A549 (cell line): ENCODE measurements around the gene OSER1. TPM values are rescaled to one million over a fixed set of nuclear protein-coding genes. Genes with fewer than 3 reads are reported as not detected.

Experiments
- ATAC-seq, 2 experiments: fragments of 200-7000 bp in 1 of 2; fragments of >200 bp in 1 of 2; cut with Nextera tagmentation in 1 of 2; cut with Tn5 transposase in 1 of 2; 3 replicates each; pipeline versions ENCODE4 v1.8.0 to v1.9.1; 2018 to 2020; ENCODE audit warnings: mild to moderate bottlenecking in 1 of 2, moderate library complexity in 1 of 2
- CTCF ChIA-PET: fragments of 300-600 bp; sonication (Branson Sonifier 250); formaldehyde crosslinking; extraction: SDS; loops from one replicate; lab custom pipeline; 2021; ENCODE audit warnings: antibody characterized with exemption, inconsistent platforms; lab: Yijun Ruan, JAX
- POLR2A ChIA-PET: fragments of 350-600 bp; formaldehyde crosslinking; extraction: SDS; loops from one replicate; lab custom pipeline; 2021; ENCODE audit warnings: antibody characterized with exemption, inconsistent platforms; lab: Yijun Ruan, JAX
- DNase-seq, 2 experiments: peaks; one replicate each; pipeline versions ENCODE4 v3.0.0 to v3.0.0-alpha.2; 2011 to 2016; ENCODE audit warnings: low read depth in 1 of 2, low spot score in 1 of 2
- FAIRE-seq: peaks from 2 replicates; lab custom pipeline; 2011; peaks lifted over from hg19 to GRCh38; lab: Jason Lieb, UNC
- H3K27ac ChIP-seq, 2 experiments: fragments of >200 bp; sonication (Bioruptor Twin); formaldehyde crosslinking; 3 replicates each; pipeline ENCODE4 v1.5.1; 2016 to 2017
- H3K4me1 ChIP-seq: fragments of >200 bp; sonication (Bioruptor Twin); formaldehyde crosslinking; 3 replicates; pipeline ENCODE4 v1.6.1; 2016
- H3K4me2 ChIP-seq: fragments of >200 bp; sonication (Bioruptor Twin); formaldehyde crosslinking; 3 replicates; pipeline ENCODE4 v1.6.1; 2016
- H3K4me3 ChIP-seq: fragments of >200 bp; sonication (Bioruptor Twin); formaldehyde crosslinking; 3 replicates; pipeline ENCODE4 v1.5.1; 2016
- H3K9me3 ChIP-seq: fragments of >200 bp; sonication (Bioruptor Twin); formaldehyde crosslinking; 3 replicates; pipeline ENCODE4 v1.6.1; 2016
- CBX2 ChIP-seq: fragments of 200-600 bp; sonication (generic); IDR thresholded peaks from 2 replicates; pipeline ENCODE4 v1.6.1; 2016; ENCODE audit warnings: low read depth, mild to moderate bottlenecking, borderline replicate concordance
- CEBPB ChIP-seq, 2 experiments: fragments of >200 bp in 1 of 2; sonication (Bioruptor Twin) in 1 of 2; formaldehyde crosslinking in 1 of 2; IDR thresholded peaks; 2 replicates each; pipeline ENCODE4 v1.6.1; 2012 to 2016
- CHD4 ChIP-seq: fragments of 200-600 bp; sonication (generic); IDR thresholded peaks from 2 replicates; pipeline ENCODE4 v1.6.1; 2016; ENCODE audit warnings: antibody characterized with exemption, mild to moderate bottlenecking, borderline replicate concordance
- EP300 ChIP-seq, 2 experiments: fragments of >200 bp; sonication (Bioruptor Twin); formaldehyde crosslinking; IDR thresholded peaks; 2 replicates in 1 of 2; 3 replicates in 1 of 2; pipeline ENCODE4 v1.6.1; 2016 to 2017
- FOSB ChIP-seq: fragments of 250-450 bp; sonication (Bioruptor Pico); IDR thresholded peaks from 2 replicates; pipeline ENCODE4 v1.5.0; 2020; ENCODE audit warnings: mild to moderate bottlenecking, moderate library complexity
- FOSL2 ChIP-seq, 2 experiments: fragments of 450-650 bp in 1 of 2; fragments of >200 bp in 1 of 2; sonication (Bioruptor Twin) in 1 of 2; formaldehyde crosslinking; IDR thresholded peaks; 2 replicates each; pipeline versions ENCODE4 v1.5.0 to v1.6.1; 2016 to 2020; ENCODE audit warnings: mild to moderate bottlenecking in 1 of 2, moderate library complexity in 1 of 2
- GATA3 ChIP-seq: IDR thresholded peaks from 2 replicates; pipeline ENCODE4 v1.6.1; 2012; ENCODE audit warnings: borderline replicate concordance
- HOXB5 ChIP-seq: fragments of 250-450 bp; sonication (Bioruptor Pico); IDR thresholded peaks from 2 replicates; pipeline ENCODE4 v1.5.0; 2020; ENCODE audit warnings: mild to moderate bottlenecking, moderate library complexity
- JUN ChIP-seq, 2 experiments: fragments of >200 bp; sonication (Bioruptor Twin); formaldehyde crosslinking; IDR thresholded peaks; 2 replicates in 1 of 2; 3 replicates in 1 of 2; pipeline ENCODE4 v1.6.1; 2016 to 2017
- JUNB ChIP-seq: fragments of >200 bp; sonication (Bioruptor Twin); formaldehyde crosslinking; IDR thresholded peaks from 2 replicates; pipeline ENCODE4 v1.6.1; 2016
- MAFK ChIP-seq: fragments of 450-650 bp; IDR thresholded peaks from 2 replicates; pipeline ENCODE4 v1.6.1; 2014; ENCODE audit not compliant: partially characterized antibody
- MYC ChIP-seq: IDR thresholded peaks from 2 replicates; pipeline ENCODE4 v1.6.1; 2012; ENCODE audit warnings: mild to moderate bottlenecking, inconsistent platforms, low read length, improper control_type of control experiment, borderline replicate concordance
- NFE2L2 ChIP-seq: fragments of 150-350 bp; conservative IDR thresholded peaks from 2 replicates; pipeline ENCODE4 v1.6.1; 2014; ENCODE audit warnings: low read length
- RFX5 ChIP-seq: fragments of 450-650 bp; IDR thresholded peaks from 2 replicates; pipeline ENCODE4 v1.7.1; 2014; ENCODE audit warnings: antibody characterized with exemption, mild to moderate bottlenecking, moderate library complexity
- SMC3 ChIP-seq: fragments of >200 bp; sonication (Bioruptor Twin); formaldehyde crosslinking; IDR thresholded peaks from 3 replicates; pipeline ENCODE4 v1.6.1; 2018; ENCODE audit warnings: inconsistent platforms
- TP53 ChIP-seq: fragments of 250-450 bp; sonication (Bioruptor Pico); IDR thresholded peaks from 2 replicates; pipeline ENCODE4 v1.5.0; 2021; ENCODE audit warnings: mild to moderate bottlenecking, moderate library complexity
- ZC3H11A ChIP-seq: fragments of 450-650 bp; IDR thresholded peaks from 2 replicates; pipeline ENCODE4 v1.6.1; 2014; ENCODE audit warnings: antibody characterized with exemption, mild to moderate bottlenecking
- WGBS: methylation state at CpG from one replicate; pipeline ENCODE4 v1.1.6; 2017; ENCODE audit errors: missing lambda C conversion rate; 5-methylcytosine and 5-hydroxymethylcytosine counted together
- polyA plus RNA-seq, 4 experiments: library from polyadenylated mRNA; depleted of rRNA in 3 of 4; stranded (reverse); fragments of >200 nt; fragmentation: RNase III in 1 of 4; extraction: RNeasy Plus Mini Kit Qiagen cat#74134 plus additional on column Dnase treatment in 1 of 4; gene quantifications; 2 replicates in 3 of 4; 3 replicates in 1 of 4; pipeline ENCODE4 v1.2.3, GENCODE V29; 2011 to 2017
- TF ChIP-seq, protein P1 (sequence below): IDR thresholded peaks from 2 replicates; pipeline ENCODE4 v1.6.1; 2012
- TF ChIP-seq, protein P2 (sequence below): IDR thresholded peaks from 2 replicates; pipeline ENCODE4 v1.6.1; 2012
- TF ChIP-seq, protein P3 (sequence below): fragments of >200 bp; sonication (Bioruptor Twin); formaldehyde crosslinking; IDR thresholded peaks from 3 replicates; pipeline ENCODE4 v1.6.1; 2016
- TF ChIP-seq, protein P4 (sequence below): fragments of 450-650 bp; IDR thresholded peaks from 2 replicates; pipeline ENCODE4 v1.6.1; 2014; ENCODE audit warnings: antibody characterized with exemption
- TF ChIP-seq, protein P5 (sequence below): fragments of 200-600 bp; sonication (generic); IDR thresholded peaks from 2 replicates; pipeline ENCODE4 v1.6.1; 2016; ENCODE audit warnings: antibody characterized with exemption, mild to moderate bottlenecking, moderate library complexity
- TF ChIP-seq, protein P6 (sequence below): fragments of 150-350 bp; IDR thresholded peaks from 2 replicates; pipeline ENCODE4 v1.6.1; 2014; ENCODE audit warnings: low read depth, mild to moderate bottlenecking, low read length

The OSER1 gene
- polyA plus RNA-seq, 2 of the 4 experiments (the other 2 are of a cell fraction): 47.5 to 62.6 TPM

DNA sequence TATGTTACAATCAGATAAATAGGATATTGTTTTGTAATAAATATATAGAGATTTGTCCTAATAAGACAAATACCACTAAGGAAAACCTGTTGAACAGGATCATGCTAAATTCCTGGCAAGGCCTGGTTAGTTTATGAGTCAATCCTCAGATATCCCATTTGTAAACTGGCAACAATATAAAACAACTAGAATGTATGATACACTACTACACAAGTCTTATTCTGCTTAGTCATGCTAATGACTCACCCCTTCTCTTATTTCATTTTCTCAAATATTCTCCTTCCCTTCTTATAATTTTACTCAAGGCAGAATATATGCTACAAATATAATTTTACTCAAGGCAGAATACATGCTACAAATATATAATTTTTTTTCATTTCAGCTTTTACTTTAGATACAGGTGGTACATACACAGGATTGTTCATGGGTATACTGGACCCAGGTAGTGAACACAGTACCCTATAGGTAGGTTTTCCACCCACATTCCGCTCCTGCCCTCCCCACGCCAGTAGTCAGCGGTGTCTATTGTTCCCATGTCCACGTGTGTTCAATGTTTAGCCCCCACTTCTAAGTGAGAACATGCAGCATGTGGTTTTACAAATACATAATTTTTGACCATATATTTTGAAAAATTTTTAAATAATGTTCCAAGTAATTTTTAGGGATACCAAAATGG is 6.3 kb downstream of the OSER1 start:
- CTCF ChIA-PET: interaction anchor here (1.5 kb wide), 1 partner anchor 14 kb away, joined by 5 read pairs; no protein-coding TSS in a partner anchor
- WGBS: 16% methylated on average over 4 of the region's 4 CpGs
- ATAC-seq (peak; percentile 87 to 91), DNase-seq (peak; percentile 87 to 89), FAIRE-seq (peak; percentile 23)
- no peaks in the 10 kb centered on the region for H3K9me3 ChIP-seq
- TF ChIP-seq JUNB (peak; percentile 96), TP53 (CRISPR knock-in tag) (peak; percentile 18; the same call in 1 of the 2 replicates), MYC (no peak), GATA3 (peak; percentile 60; the same call in 1 of the 2 replicates), EP300 (IDR thresholded peaks at IDR 0.05) (peak in 1 of 2 experiments; percentile 26; a peak in 2 of 5 replicates), FOSL2 (IDR thresholded peaks at IDR 0.05) (peak; percentile 98), FOSL2 (CRISPR knock-in tag; IDR thresholded peaks at IDR 0.05) (peak; percentile 99), JUN (IDR thresholded peaks at IDR 0.05) (peak; percentile 13 to 70; a peak in 1 of 5 replicates), MAFK (peak; percentile 100), NFE2L2 (peak; percentile 96), CEBPB (IDR thresholded peaks at IDR 0.05) (peak in 1 of 2 experiments; percentile 46; a peak in 2 of 4 replicates)
- TF ChIP-seq, protein P1, sequence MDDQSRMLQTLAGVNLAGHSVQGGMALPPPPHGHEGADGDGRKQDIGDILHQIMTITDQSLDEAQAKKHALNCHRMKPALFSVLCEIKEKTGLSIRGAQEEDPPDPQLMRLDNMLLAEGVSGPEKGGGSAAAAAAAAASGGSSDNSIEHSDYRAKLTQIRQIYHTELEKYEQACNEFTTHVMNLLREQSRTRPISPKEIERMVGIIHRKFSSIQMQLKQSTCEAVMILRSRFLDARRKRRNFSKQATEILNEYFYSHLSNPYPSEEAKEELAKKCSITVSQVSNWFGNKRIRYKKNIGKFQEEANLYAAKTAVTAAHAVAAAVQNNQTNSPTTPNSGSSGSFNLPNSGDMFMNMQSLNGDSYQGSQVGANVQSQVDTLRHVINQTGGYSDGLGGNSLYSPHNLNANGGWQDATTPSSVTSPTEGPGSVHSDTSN: no peak
- TF ChIP-seq, protein P2, sequence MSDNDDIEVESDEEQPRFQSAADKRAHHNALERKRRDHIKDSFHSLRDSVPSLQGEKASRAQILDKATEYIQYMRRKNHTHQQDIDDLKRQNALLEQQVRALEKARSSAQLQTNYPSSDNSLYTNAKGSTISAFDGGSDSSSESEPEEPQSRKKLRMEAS: peak; percentile 36; the same call in 1 of the 2 replicates
- TF ChIP-seq, protein P3, sequence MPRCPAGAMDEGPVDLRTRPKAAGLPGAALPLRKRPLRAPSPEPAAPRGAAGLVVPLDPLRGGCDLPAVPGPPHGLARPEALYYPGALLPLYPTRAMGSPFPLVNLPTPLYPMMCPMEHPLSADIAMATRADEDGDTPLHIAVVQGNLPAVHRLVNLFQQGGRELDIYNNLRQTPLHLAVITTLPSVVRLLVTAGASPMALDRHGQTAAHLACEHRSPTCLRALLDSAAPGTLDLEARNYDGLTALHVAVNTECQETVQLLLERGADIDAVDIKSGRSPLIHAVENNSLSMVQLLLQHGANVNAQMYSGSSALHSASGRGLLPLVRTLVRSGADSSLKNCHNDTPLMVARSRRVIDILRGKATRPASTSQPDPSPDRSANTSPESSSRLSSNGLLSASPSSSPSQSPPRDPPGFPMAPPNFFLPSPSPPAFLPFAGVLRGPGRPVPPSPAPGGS: no peak; the same call in 2 of the 3 replicates
- H3K4me1 ChIP-seq: peaks cover 67% of the 10 kb centered on the region
- H3K27ac ChIP-seq: peak overlapping the region; percentile 92
- H3K4me2 ChIP-seq: peak overlapping the region; percentile 84
- peak overlapping the region; percentile 4; the same call in 1 of the 3 replicates for H3K4me3 ChIP-seq
- POLR2A ChIA-PET: no interaction called here

DNA sequence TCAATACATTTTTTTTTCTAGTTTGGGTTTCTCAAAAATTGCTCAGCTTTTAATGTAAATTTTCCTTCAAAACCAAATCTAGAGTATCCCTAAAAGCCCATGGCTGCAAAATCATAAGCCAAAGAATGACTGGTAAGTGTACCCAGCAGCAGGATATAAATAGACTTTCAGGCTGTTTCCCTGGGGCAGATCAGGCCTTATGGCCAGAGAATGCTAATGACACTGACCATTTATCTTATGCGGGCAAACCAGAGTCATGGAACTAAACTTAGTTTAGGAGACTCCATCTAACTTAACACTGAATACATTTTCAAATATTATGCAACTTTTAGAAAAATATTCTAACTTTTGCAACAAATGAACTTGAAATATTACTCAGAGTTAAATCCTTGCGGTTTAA is 7.4 kb downstream of the OSER1 start:
- no peak for ATAC-seq
- WGBS: 91% methylated on average over 2 of the region's 2 CpGs
- CTCF ChIA-PET: interaction anchor here (0.8 to 2.0 kb wide), 2 partner anchors 14 kb away, joined by 3 to 11 read pairs; no protein-coding TSS in a partner anchor

More for the DNA sequence above, 7.4 kb downstream of the OSER1 start:
- no peak for FAIRE-seq
- Histone ChIP-seq H3K9me3 (no peaks in the 10 kb centered on the region), H3K4me3 (no peak overlapping the region), H3K4me2 (peak overlapping the region; percentile 84), H3K27ac (peak overlapping the region; percentile 84 to 92), H3K4me1 (peaks cover 62% of the 10 kb centered on the region)
- TF ChIP-seq CBX2 (no peak), HOXB5 (CRISPR knock-in tag) (no peak), TP53 (CRISPR knock-in tag) (no peak), RFX5 (no peak), CHD4 (no peak), FOSB (no peak), SMC3 (no peak), ZC3H11A (no peak), GATA3 (no peak)
- TF ChIP-seq, protein P4, sequence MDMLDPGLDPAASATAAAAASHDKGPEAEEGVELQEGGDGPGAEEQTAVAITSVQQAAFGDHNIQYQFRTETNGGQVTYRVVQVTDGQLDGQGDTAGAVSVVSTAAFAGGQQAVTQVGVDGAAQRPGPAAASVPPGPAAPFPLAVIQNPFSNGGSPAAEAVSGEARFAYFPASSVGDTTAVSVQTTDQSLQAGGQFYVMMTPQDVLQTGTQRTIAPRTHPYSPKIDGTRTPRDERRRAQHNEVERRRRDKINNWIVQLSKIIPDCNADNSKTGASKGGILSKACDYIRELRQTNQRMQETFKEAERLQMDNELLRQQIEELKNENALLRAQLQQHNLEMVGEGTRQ: no peak
- TF ChIP-seq, protein P5, sequence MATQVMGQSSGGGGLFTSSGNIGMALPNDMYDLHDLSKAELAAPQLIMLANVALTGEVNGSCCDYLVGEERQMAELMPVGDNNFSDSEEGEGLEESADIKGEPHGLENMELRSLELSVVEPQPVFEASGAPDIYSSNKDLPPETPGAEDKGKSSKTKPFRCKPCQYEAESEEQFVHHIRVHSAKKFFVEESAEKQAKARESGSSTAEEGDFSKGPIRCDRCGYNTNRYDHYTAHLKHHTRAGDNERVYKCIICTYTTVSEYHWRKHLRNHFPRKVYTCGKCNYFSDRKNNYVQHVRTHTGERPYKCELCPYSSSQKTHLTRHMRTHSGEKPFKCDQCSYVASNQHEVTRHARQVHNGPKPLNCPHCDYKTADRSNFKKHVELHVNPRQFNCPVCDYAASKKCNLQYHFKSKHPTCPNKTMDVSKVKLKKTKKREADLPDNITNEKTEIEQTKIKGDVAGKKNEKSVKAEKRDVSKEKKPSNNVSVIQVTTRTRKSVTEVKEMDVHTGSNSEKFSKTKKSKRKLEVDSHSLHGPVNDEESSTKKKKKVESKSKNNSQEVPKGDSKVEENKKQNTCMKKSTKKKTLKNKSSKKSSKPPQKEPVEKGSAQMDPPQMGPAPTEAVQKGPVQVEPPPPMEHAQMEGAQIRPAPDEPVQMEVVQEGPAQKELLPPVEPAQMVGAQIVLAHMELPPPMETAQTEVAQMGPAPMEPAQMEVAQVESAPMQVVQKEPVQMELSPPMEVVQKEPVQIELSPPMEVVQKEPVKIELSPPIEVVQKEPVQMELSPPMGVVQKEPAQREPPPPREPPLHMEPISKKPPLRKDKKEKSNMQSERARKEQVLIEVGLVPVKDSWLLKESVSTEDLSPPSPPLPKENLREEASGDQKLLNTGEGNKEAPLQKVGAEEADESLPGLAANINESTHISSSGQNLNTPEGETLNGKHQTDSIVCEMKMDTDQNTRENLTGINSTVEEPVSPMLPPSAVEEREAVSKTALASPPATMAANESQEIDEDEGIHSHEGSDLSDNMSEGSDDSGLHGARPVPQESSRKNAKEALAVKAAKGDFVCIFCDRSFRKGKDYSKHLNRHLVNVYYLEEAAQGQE: no peak
- TF ChIP-seq, protein P6, sequence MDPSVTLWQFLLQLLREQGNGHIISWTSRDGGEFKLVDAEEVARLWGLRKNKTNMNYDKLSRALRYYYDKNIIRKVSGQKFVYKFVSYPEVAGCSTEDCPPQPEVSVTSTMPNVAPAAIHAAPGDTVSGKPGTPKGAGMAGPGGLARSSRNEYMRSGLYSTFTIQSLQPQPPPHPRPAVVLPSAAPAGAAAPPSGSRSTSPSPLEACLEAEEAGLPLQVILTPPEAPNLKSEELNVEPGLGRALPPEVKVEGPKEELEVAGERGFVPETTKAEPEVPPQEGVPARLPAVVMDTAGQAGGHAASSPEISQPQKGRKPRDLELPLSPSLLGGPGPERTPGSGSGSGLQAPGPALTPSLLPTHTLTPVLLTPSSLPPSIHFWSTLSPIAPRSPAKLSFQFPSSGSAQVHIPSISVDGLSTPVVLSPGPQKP: no peak
- POLR2A ChIA-PET: no interaction called here
- no peak for DNase-seq
